ENCODE results near the gene XXYLT1.

GRCh38 chr3:195134431-195134830, 136.5 kb downstream of the XXYLT1 start:
- TF ChIP-seq, protein P1, sequence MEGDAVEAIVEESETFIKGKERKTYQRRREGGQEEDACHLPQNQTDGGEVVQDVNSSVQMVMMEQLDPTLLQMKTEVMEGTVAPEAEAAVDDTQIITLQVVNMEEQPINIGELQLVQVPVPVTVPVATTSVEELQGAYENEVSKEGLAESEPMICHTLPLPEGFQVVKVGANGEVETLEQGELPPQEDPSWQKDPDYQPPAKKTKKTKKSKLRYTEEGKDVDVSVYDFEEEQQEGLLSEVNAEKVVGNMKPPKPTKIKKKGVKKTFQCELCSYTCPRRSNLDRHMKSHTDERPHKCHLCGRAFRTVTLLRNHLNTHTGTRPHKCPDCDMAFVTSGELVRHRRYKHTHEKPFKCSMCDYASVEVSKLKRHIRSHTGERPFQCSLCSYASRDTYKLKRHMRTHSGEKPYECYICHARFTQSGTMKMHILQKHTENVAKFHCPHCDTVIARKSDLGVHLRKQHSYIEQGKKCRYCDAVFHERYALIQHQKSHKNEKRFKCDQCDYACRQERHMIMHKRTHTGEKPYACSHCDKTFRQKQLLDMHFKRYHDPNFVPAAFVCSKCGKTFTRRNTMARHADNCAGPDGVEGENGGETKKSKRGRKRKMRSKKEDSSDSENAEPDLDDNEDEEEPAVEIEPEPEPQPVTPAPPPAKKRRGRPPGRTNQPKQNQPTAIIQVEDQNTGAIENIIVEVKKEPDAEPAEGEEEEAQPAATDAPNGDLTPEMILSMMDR (IDR thresholded peaks at IDR 0.05): no peak
- no peak for TF ChIP-seq POLR2A (IDR thresholded peaks at IDR 0.05)
